ENCODE data around the gene INSRR. TPM values are rescaled to one million over a fixed set of nuclear protein-coding genes. Genes with fewer than 3 reads are reported as not detected.
A peak's percentile ranks its signal among the peaks of the same experiment; 100 is the strongest.

The INSRR gene
- total RNA-seq, 6 experiments from 2014 or later = not detected

DNA sequence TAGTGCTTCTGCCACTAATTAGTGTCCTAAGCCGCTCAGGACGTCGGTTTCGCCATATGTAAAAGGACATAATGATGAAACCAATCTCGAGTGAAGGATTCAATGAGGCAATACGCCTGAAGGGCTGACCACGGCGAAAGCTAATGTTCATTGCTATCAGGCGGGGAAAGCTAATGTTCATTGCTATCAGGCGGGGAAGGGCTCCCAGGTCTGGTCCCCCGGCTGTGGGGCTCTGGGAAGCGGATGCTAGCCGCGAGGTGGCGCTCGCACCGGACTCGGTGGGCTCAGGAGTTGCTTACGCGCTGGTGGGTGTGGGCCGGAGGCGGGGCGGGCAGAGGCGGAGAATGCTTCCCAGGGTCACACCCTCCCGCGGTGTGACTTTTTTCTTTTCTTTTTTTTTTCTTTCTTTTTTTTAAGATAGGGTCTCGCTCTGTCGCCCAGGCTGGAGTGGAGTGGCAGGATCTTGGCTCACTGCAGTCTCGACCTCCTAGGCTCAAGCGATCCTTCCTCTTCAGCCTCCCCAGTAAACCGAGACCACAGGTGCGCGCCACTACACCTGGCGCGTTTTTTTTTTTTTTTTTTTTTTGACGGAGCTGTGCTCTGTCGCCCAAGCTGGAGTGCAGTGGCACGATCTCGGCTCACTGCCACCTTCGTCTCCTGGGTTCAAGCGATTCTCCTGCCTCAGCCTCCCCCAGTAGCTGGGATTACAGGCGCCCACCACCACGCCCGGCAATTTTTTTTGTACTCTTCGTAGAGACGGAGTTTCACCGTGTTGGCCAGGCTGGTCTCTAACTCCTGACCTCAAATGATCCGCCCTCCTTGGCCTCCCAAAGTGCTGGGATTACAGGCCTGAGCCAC lies 33.5 kb upstream of the INSRR start:
- TF ChIP-seq, protein P1, sequence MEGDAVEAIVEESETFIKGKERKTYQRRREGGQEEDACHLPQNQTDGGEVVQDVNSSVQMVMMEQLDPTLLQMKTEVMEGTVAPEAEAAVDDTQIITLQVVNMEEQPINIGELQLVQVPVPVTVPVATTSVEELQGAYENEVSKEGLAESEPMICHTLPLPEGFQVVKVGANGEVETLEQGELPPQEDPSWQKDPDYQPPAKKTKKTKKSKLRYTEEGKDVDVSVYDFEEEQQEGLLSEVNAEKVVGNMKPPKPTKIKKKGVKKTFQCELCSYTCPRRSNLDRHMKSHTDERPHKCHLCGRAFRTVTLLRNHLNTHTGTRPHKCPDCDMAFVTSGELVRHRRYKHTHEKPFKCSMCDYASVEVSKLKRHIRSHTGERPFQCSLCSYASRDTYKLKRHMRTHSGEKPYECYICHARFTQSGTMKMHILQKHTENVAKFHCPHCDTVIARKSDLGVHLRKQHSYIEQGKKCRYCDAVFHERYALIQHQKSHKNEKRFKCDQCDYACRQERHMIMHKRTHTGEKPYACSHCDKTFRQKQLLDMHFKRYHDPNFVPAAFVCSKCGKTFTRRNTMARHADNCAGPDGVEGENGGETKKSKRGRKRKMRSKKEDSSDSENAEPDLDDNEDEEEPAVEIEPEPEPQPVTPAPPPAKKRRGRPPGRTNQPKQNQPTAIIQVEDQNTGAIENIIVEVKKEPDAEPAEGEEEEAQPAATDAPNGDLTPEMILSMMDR (IDR thresholded peaks at IDR 0.05) = peak; percentile 94
- Mint-ChIP-seq H3K4me3 (peak overlapping the region; percentile 62), H3K9me3 (no peaks in the 10 kb centered on the region), H3K36me3 (ENCODE audit: low read depth) (no peaks in the 10 kb centered on the region), H3K4me1 (ENCODE audit: low read depth) (peaks cover 36% of the 10 kb centered on the region), H3K27ac (peak overlapping the region; percentile 38; the same call in 1 of the 2 replicates), H3K27me3 (ENCODE audit: insufficient read depth) (peaks cover 1% of the 10 kb centered on the region; the same call in 1 of the 2 replicates)
- peak; percentile 80 for DNase-seq

DNA sequence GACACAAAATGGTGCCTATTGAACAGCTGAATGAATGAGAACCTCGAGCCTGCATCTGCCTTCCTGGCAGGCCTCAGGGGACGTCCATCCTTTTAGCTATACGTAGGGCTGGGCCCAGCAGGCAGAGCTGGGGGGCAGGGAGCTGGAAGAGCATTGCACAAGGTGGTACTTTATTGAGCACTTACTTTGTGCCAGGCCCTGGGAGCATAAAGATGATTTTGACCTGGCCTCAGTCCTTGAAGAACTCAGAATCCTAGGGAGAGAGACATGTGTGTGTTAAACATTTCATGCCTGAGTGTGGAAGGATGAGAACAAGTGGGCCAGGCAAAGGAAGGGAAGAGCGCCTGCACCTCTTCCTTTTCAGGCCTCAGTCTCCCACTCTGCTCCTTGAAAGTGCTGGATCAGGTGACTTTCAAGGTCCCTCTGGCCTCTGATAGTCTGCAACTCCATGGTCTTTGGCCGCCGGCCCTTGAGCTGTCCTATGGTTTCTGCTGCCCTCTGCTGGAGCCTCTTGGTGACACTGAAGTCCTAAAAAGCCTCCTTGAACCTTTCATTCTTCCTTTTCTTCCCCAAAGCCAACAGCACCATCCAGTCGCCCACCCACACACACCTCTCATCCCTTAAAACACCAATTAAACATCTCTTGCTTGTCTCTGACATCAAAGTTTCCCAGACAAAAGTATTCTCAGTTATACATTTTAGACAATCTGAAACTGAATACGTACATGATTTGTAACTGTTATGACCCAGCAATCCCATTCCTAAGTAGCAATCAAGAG lies 31.1 kb upstream of the INSRR start:
- no peaks in the 10 kb centered on the region for H3K9me3 Mint-ChIP-seq
- peaks cover 11% of the 10 kb centered on the region for H3K4me1 Mint-ChIP-seq (ENCODE audit: low read depth)
- TF ChIP-seq, protein P1 (IDR thresholded peaks at IDR 0.05) = peak; percentile 90
- H3K36me3 Mint-ChIP-seq (ENCODE audit: low read depth) = no peaks in the 10 kb centered on the region
- no peak overlapping the region for H3K4me3 Mint-ChIP-seq
- H3K27ac Mint-ChIP-seq = no peak overlapping the region
- peak; percentile 54 for DNase-seq
- H3K27me3 Mint-ChIP-seq (ENCODE audit: insufficient read depth) = peaks cover 11% of the 10 kb centered on the region; the same call in 1 of the 2 replicates

DNA sequence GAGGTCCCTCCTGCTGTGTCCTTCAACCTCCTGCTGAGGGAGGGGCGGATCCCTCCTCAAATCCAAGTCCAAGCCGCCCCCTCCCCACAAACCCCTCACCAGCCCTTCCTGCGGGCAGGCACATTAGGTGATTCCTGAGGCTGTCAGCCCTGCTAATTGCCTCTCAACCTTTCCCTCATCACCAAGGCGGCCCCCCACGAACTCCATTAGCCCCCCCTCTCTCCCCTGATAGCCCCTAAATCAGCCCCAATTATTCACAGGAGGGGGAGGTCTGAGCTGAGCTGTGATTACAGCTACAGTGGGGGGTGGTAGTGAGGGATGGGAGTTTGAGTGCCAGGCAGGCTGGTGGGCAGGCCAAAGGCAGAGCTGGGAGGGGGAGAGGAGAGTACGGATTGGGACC lies 28.8 kb upstream of the INSRR start:
- peaks cover 22% of the 10 kb centered on the region for H3K27me3 Mint-ChIP-seq (ENCODE audit: insufficient read depth)
- no peaks in the 10 kb centered on the region for H3K4me1 Mint-ChIP-seq (ENCODE audit: low read depth)
- DNase-seq = no peak

DNA sequence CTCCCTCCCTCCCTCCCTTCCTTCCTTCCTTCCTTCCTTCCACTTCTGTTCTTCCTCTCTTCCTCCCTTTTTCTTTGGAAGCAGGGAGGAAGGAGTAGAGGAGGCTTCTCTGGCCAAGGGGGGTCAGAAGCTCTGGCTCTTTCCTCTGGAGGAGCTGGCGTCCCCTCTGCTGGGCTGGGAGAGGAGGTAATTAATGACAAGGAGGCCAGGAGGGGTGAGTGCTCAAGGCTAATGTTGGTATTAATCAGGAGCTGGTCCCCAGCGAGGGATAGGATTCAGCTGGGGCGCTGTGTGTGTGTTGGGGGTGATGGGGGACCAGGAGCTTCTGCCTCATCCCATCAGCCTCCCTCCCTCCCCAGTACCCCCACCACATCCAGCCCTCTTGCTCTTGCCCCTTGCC lies 28.4 kb upstream of the INSRR start:
- Mint-ChIP-seq H3K4me3 (no peak overlapping the region), H3K27me3 (ENCODE audit: insufficient read depth) (peaks cover 25% of the 10 kb centered on the region), H3K27ac (no peak overlapping the region), H3K36me3 (ENCODE audit: low read depth) (no peaks in the 10 kb centered on the region), H3K9me3 (no peaks in the 10 kb centered on the region), H3K4me1 (ENCODE audit: low read depth) (no peaks in the 10 kb centered on the region)
- no peak for DNase-seq
- TF ChIP-seq, protein P1 (IDR thresholded peaks at IDR 0.05) = no peak

More for the DNA sequence above, 28.8 kb upstream of the INSRR start:
- no peak overlapping the region for H3K4me3 Mint-ChIP-seq
- no peak overlapping the region for H3K27ac Mint-ChIP-seq
- TF ChIP-seq, protein P1 (IDR thresholded peaks at IDR 0.05) = no peak
- no peaks in the 10 kb centered on the region for H3K36me3 Mint-ChIP-seq (ENCODE audit: low read depth)
- no peaks in the 10 kb centered on the region for H3K9me3 Mint-ChIP-seq

DNA sequence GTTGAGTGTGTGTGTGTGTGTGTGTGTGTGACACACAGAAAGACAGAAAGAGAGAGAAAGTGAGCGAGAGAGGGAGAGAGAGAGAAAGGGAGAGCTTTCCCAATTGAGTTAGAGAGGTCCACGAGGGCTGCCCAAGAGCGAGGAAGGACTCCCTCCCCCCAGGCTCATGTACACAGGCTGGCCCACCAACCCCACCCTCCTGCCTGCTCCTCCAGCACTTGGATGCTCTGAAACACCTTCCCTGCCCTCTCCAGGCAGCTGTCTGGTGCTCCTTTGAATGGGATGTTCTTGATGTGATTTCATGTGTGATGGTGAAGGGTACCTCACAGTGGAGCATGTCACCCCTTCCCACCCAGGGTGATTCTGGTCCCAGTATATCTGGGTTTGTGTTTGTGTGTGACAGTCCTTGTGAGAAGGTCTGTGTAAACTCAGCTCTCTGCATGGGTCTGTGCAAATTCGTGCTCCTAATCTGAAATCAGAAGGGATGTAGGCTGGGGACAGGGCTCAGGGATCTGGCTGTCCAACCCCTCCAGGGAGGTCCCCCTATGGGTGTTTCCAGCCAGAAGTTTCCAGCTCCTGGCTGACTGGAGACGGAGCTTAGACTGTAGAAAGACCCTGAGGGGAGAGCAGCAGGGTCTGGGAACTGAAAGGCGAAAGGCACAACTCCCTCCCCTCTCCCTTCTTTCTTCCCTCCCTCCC lies 27.8 kb upstream of the INSRR start:
- TF ChIP-seq, protein P1 (IDR thresholded peaks at IDR 0.05) = no peak
- Mint-ChIP-seq H3K36me3 (ENCODE audit: low read depth) (no peaks in the 10 kb centered on the region), H3K4me1 (ENCODE audit: low read depth) (no peaks in the 10 kb centered on the region), H3K9me3 (no peaks in the 10 kb centered on the region), H3K4me3 (no peak overlapping the region), H3K27me3 (ENCODE audit: insufficient read depth) (peaks cover 29% of the 10 kb centered on the region), H3K27ac (no peak overlapping the region)
- DNase-seq = no peak

Measured in HFFc6 (cell line).